Pons (tissue), 1 donor: ENCODE data around the gene NSUN2.
A peak's percentile ranks its signal among the peaks of the same experiment; 100 is the strongest.

Experiments used
- DNase-seq: peaks from one replicate; pipeline ENCODE4 v3.0.0-alpha.2; 2016; ENCODE audit warnings: low spot score

The NSUN2 gene

DNA sequence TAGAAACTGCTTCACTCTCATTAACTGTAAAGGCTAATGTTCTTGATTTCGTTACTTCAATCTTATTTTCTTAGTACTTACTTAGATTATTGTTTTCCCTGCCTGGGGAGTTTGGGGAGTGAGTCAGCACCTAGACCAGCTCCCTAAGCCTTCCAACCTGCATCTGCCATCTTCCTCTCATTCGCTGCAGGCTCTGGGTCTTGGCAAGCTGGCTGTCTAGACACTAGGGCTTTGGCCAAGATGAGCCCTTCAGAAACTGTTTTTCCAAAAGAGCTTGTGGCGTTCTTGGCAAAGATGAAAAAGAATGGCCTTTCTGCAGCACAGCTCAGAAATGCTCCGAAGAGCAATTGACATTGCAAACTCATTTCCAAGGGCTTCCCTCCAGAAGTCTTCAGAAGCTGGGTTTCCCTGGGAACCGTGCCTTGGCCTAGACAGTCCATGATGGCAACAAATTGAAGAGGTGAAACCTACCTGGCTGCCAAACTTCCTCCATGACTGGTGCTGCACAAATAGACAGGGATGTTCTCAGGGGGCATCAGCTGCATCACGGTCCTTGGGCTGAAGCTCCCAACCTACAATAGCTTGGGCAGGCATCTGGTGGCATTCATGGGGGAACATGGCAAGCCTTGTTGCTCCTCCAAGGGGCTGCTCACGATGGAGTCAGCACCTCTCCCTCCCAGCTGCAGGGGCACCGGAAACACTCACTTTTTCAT lies 76.6 kb downstream of the NSUN2 start:
- peak; percentile 42 for DNase-seq

DNA sequence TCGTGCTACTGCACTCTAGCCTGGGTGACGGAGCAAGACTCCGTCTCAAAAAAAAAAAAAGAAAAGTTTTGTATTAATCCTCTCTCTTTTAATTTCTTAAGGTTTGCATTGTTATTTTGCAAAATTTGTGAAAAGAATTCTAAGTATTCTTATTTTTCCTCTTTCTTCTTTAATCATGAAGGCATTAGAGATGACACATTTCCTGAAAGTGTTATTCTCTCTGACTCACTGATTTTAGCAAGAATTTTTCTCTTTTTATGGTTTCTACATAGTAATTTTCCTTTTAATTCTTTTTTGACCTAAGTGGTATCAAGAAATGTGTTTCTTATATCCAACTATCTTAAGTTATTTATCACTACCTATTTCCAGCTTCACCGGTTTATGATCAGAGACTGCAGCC lies 78.0 kb downstream of the NSUN2 start:
- DNase-seq: no peak

DNA sequence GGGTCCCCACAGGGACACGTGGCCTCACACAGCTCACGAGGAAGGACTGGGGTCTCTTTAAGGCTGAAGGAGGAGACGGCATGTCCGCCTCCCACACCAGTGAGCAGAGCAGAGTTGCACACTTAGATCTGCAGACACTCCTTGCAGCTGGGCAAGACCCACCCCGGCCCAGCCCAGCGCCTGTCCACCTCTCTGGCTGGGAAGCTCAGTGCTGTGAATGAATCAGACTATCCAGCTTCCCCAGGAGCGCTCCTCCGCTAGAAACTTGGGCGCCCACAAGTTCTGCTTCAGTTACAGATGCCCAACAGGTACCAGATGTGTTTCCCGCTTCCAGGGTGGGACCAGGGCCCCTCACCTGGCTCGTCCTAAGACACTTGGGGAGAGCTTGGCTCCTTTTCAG lies 78.9 kb downstream of the NSUN2 start:
- no peak for DNase-seq

DNA sequence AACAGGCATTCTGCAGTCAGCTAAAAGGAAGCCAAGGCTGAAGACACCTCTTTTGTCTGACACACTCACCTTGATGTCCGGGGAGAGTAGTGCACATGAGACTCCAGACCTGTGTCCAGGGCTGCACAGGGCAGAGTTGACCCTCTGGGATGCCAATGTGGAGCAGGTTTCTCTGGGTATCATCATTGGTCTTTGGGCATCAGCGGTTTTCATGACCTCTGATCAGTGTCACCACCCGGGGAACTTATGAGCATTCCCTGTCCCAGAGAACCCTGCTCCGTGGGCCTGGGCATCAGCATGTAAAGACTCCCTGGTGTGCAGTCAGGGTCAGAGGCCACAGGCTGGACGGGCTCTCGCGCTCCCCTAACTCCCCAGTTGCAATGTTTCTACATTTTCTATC lies 80.2 kb downstream of the NSUN2 start:
- no peak for DNase-seq

DNA sequence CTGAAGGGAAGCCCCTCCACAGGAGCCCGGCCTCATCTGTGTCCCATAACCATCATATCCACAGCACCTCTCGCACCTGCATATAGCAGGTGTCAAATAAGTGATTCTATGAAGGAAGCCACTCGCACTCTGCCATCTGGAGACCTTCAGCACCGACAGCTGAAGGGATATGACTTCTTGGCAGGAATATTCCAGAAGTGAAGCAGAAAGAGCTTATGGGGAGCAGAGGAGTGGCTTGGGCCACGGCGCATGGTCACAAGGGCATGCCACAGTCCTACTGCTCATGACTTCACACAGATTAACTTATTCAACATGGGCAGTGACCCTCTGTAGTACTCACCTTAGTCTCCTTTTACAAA lies 80.9 kb downstream of the NSUN2 start:
- DNase-seq: no peak

DNA sequence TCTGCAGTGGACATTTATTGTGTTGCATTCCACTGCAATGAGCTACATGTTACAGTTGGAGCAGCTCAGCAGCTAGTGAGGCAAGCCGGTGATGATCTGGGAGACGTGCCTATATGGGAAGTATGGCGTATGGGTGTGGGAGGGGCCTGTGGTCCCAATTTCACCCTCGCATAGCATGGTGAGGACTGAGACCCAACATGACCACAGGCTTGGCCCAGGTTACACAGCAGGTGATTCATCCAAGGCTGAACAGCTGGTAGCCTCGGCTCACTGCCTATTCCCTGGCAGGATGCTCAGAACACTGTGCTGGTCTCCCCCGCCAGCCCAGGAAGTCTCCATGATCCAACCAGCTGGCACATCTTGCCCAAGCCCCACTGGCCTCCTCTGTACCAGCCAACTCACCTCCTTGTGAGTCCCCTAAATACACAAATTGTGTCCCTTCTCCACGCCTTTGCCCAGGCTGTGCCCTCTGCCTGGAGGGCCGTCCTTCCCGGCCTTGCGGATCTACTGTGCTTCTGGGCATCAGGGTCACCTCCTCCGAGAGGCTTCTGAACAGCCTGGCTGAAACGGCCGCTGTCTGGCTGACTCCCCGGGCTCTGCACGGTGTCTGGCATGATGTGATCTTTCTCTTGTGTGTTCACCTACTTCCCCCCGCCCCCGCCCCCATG lies 81.4 kb downstream of the NSUN2 start:
- no peak for DNase-seq

DNA sequence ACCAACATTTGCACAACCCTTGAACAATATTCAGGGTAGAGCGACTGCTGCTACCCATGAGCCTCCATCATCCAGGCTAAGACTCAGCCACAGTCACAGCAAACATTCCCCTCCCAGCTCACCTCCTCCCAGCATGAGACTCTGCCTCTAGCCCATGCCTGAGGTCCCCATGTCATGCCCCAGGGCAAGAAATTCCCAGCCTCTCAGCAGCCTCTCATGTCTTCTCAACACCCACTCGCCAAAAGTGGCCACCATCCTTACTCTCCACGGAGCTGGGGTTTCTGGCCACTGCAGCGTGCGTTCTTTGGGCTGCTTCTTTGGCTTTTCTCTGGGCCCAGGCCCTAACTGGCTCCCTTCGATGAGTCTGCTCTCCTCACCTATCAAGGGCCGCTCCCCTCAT lies 82.2 kb downstream of the NSUN2 start:
- DNase-seq: no peak
